ENCODE results near the gene PTH2R. TPM values are rescaled to one million over a fixed set of nuclear protein-coding genes. Genes with fewer than 3 reads are reported as not detected.

The PTH2R gene
- total and polyA plus RNA-seq, 2 of the 13 experiments (the other 11 are each of a cell fraction or from before 2014, with no cell fraction given), result 0.04 TPM; not detected in 1

- no peaks in the 10 kb centered on the region for H3K79me2 ChIP-seq (ENCODE audit: insufficient read depth, low read length)
- ATAC-seq (no peak), FAIRE-seq (no peak), DNase-seq (ENCODE audit: low spot score) (no peak)
- H3K36me3 ChIP-seq (replicated peaks in 1 of 2; ENCODE audit: control insufficient read depth in 1 of 2, insufficient read depth in 2 of 2, low read length in 2 of 2), result no peaks in the 10 kb centered on the region
- H4K20me1 ChIP-seq (ENCODE audit: insufficient read depth, low read length), result no peaks in the 10 kb centered on the region
- intact Hi-C loops (cut with micrococcal nuclease; ENCODE audit: unreplicated experiment), result no loop called here
- H3K4me1 ChIP-seq (ENCODE audit: insufficient read depth, low read length), result no peaks in the 10 kb centered on the region
- in situ Hi-C loops (cut with HindIII; ENCODE audit: extremely low pct_ligation_motif_present, low pct_unique_long_range_greater_than_20kb), result no loop called here
- no TSS peak for BruUV-seq (replicated peaks)
- 10% methylated on average over 3 of the region's 3 CpGs for WGBS (ENCODE audit: low lambda C conversion rate)
- no peak overlapping the region for H3K4me2 ChIP-seq (ENCODE audit: low read depth, low read length)
- no peak overlapping the region for H2AFZ ChIP-seq (ENCODE audit: low read length)
- TF ChIP-seq JARID2 (CRISPR knock-in tag; IDR thresholded peaks at IDR 0.05; ENCODE audit: insufficient replicate concordance), result no peak
- no peak for TF ChIP-seq ZFP62 (CRISPR knock-in tag; IDR thresholded peaks at IDR 0.05)
- no peak for TF ChIP-seq ZBTB49 (CRISPR knock-in tag; IDR thresholded peaks at IDR 0.05; ENCODE audit: borderline replicate concordance)
- ChIA-PET CTCF (ENCODE audit: low intra/inter-chr PET ratio, low total read pairs) (no interaction called here), POLR2A (no interaction called here)
- H3K27me3 ChIP-seq (ENCODE audit: control insufficient read depth in 1 of 2, insufficient read depth in 2 of 2, low read length in 2 of 2), result no peaks in the 10 kb centered on the region
- H3K9me3 ChIP-seq (ENCODE audit: low read length), result no peaks in the 10 kb centered on the region
- no peak overlapping the region for H3K4me3 ChIP-seq (replicated peaks in 1 of 3; ENCODE audit: insufficient read depth in 1 of 3, low read depth in 2 of 3, low read length in 3 of 3)
- H3K27ac ChIP-seq (ENCODE audit: extremely low read length, insufficient read depth, low read length), result no peak overlapping the region
- H3K9ac ChIP-seq (ENCODE audit: insufficient read depth, low read depth, low read length), result no peak overlapping the region
Observed at GRCh38 chr2:208541989-208542464, 135.4 kb downstream of the PTH2R start.

- intact Hi-C loops (cut with micrococcal nuclease; ENCODE audit: unreplicated experiment), result no loop called here
- DNase-seq (ENCODE audit: low spot score) (no peak), ATAC-seq (no peak), FAIRE-seq (no peak)
- TF ChIP-seq NCOA5 (CRISPR knock-in tag; IDR thresholded peaks at IDR 0.05) (no peak), SAFB2 (CRISPR knock-in tag; IDR thresholded peaks at IDR 0.05; ENCODE audit: borderline replicate concordance, low read depth) (no peak), ZNF234 (CRISPR knock-in tag; conservative IDR thresholded peaks at IDR 0.05) (no peak), ZNF589 (CRISPR knock-in tag; conservative IDR thresholded peaks at IDR 0.05) (no peak), NR2F2 (IDR thresholded peaks at IDR 0.05; ENCODE audit: borderline replicate concordance, low read depth) (no peak), ATF7-NPFF (CRISPR knock-in tag; IDR thresholded peaks at IDR 0.05; ENCODE audit: low read depth) (no peak)
- BruUV-seq (replicated peaks), result no TSS peak
- Histone ChIP-seq H3K36me3 (replicated peaks in 1 of 2; ENCODE audit: control insufficient read depth in 1 of 2, insufficient read depth in 2 of 2, low read length in 2 of 2) (no peaks in the 10 kb centered on the region), H4K20me1 (ENCODE audit: insufficient read depth, low read length) (no peaks in the 10 kb centered on the region), H3K4me3 (replicated peaks in 1 of 3; ENCODE audit: insufficient read depth in 1 of 3, low read depth in 2 of 3, low read length in 3 of 3) (no peak overlapping the region), H3K9me3 (ENCODE audit: low read length) (no peaks in the 10 kb centered on the region), H3K79me2 (ENCODE audit: insufficient read depth, low read length) (no peaks in the 10 kb centered on the region), H3K27ac (ENCODE audit: extremely low read length, insufficient read depth, low read length) (no peak overlapping the region), H2AFZ (ENCODE audit: low read length) (no peak overlapping the region), H3K4me1 (ENCODE audit: insufficient read depth, low read length) (no peaks in the 10 kb centered on the region), H3K9ac (ENCODE audit: insufficient read depth, low read depth, low read length) (no peak overlapping the region), H3K27me3 (ENCODE audit: control insufficient read depth in 1 of 2, insufficient read depth in 2 of 2, low read length in 2 of 2) (no peaks in the 10 kb centered on the region), H3K4me2 (ENCODE audit: low read depth, low read length) (no peak overlapping the region)
- ChIA-PET POLR2A (no interaction called here), CTCF (ENCODE audit: low intra/inter-chr PET ratio, low total read pairs) (no interaction called here)
- 0% methylated on average over 1 of the region's 1 CpG for WGBS (ENCODE audit: low lambda C conversion rate)
- in situ Hi-C loops (cut with HindIII; ENCODE audit: extremely low pct_ligation_motif_present, low pct_unique_long_range_greater_than_20kb), result no loop called here
Observed at GRCh38 chr2:208542465-208543041, 136.0 kb downstream of the PTH2R start.

Data from HepG2 (cell line).